HepG2 (cell line): ENCODE data around the gene RBP3.

Source experiments
- CTCF ChIP-seq: sonication (generic); formaldehyde crosslinking; IDR thresholded peaks from 2 replicates; pipeline ENCODE4 v1.5.0; 2020; ENCODE audit warnings: mild to moderate bottlenecking, missing genetic modification reagents, moderate library complexity
- ESRRA ChIP-seq: sonication (generic); formaldehyde crosslinking; IDR thresholded peaks from 2 replicates; pipeline ENCODE4 v1.5.1; 2020; ENCODE audit warnings: mild to moderate bottlenecking, low read depth, missing genetic modification reagents
- FOXJ3 ChIP-seq: sonication (generic); formaldehyde crosslinking; IDR thresholded peaks from 2 replicates; pipeline ENCODE4 v1.4.0; 2020; ENCODE audit warnings: missing genetic modification reagents, mild to moderate bottlenecking, borderline replicate concordance
- FOXM1 ChIP-seq: sonication (generic); formaldehyde crosslinking; IDR thresholded peaks from 2 replicates; pipeline ENCODE4 v1.5.0; 2020; ENCODE audit warnings: missing genetic modification reagents
- NCOR1 ChIP-seq: fragments of 200-600 bp; sonication (generic); IDR thresholded peaks from 2 replicates; pipeline ENCODE4 v1.7.0; 2017; ENCODE audit warnings: antibody characterized with exemption, low read length, borderline replicate concordance
- RAD51 ChIP-seq: fragments of 450-650 bp; IDR thresholded peaks from 2 replicates; pipeline ENCODE4 v1.6.1; 2016; ENCODE audit warnings: borderline replicate concordance
- ZBTB10 ChIP-seq: sonication (generic); formaldehyde crosslinking; IDR thresholded peaks from 2 replicates; pipeline ENCODE4 v1.4.0; 2020; ENCODE audit warnings: missing genetic modification reagents, borderline replicate concordance
- ZBTB3 ChIP-seq: sonication (generic); formaldehyde crosslinking; IDR thresholded peaks from 2 replicates; pipeline ENCODE4 v1.4.0; 2020; ENCODE audit warnings: low read depth, mild to moderate bottlenecking, moderate library complexity, missing genetic modification reagents, borderline replicate concordance
- ZNF12 ChIP-seq: sonication (generic); formaldehyde crosslinking; IDR thresholded peaks from 2 replicates; pipeline ENCODE4 v1.5.0; 2020; ENCODE audit warnings: missing genetic modification reagents
- ZNF274 ChIP-seq: sonication (generic); formaldehyde crosslinking; IDR thresholded peaks from 2 replicates; pipeline ENCODE4 v1.5.1; 2020; ENCODE audit warnings: mild to moderate bottlenecking, missing genetic modification reagents
- ZNF337 ChIP-seq: sonication (generic); formaldehyde crosslinking; IDR thresholded peaks from 2 replicates; pipeline ENCODE4 v1.5.1; 2020; ENCODE audit warnings: missing genetic modification reagents, low read depth, mild to moderate bottlenecking, borderline replicate concordance

- TF ChIP-seq CTCF (CRISPR knock-in tag) (no peak), ZNF274 (CRISPR knock-in tag) (no peak), ZNF12 (CRISPR knock-in tag) (no peak), ZNF337 (CRISPR knock-in tag) (no peak), FOXM1 (no peak), FOXJ3 (CRISPR knock-in tag) (no peak), ZBTB10 (no peak), ESRRA (CRISPR knock-in tag) (no peak), ZBTB3 (CRISPR knock-in tag) (no peak), RAD51 (no peak), NCOR1 (no peak)
These were observed 1.4 kb downstream of the RBP3 start for GRCh38 chr10:47349516-47349915.
